HG03139 (cell line): Measurements from ENCODE around the gene GALNT1.

Experiments used
- ATAC-seq: cut with Tn5 transposase; IDR thresholded peaks from one replicate; pipeline ENCODE4 v1.9.1; 2021; ENCODE audit not compliant: unreplicated experiment

GALNT1 gene

GRCh38 chr18:35616664-35617423 lies 35.3 kb downstream of the GALNT1 start:
- peak; percentile 99 for ATAC-seq

- no peak for ATAC-seq
Measured at GRCh38 chr18:35617865-35618264, 36.3 kb downstream of the GALNT1 start.

GRCh38 chr18:35618289-35618688 lies 36.7 kb downstream of the GALNT1 start:
- no peak for ATAC-seq

GRCh38 chr18:35618696-35619095 lies 37.2 kb downstream of the GALNT1 start:
- no peak for ATAC-seq

GRCh38 chr18:35619464-35619863 lies 37.9 kb downstream of the GALNT1 start:
- ATAC-seq: no peak

- no peak for ATAC-seq
Measured at GRCh38 chr18:35619941-35620340, 38.4 kb downstream of the GALNT1 start.

- no peak for ATAC-seq
Measured at GRCh38 chr18:35620765-35621164, 39.2 kb downstream of the GALNT1 start.

- no peak for ATAC-seq
Measured at GRCh38 chr18:35623255-35623654, 41.7 kb downstream of the GALNT1 start.

- ATAC-seq: no peak
Measured at GRCh38 chr18:35624146-35624545, 42.6 kb downstream of the GALNT1 start.

- ATAC-seq: no peak
Measured at GRCh38 chr18:35625232-35625631, 43.7 kb downstream of the GALNT1 start.

- no peak for ATAC-seq
Measured at GRCh38 chr18:35633761-35634160, 52.2 kb downstream of the GALNT1 start.

- ATAC-seq: no peak
Measured at GRCh38 chr18:35634323-35634722, 52.8 kb downstream of the GALNT1 start.

- ATAC-seq: no peak
Measured at GRCh38 chr18:35635170-35635569, 53.6 kb downstream of the GALNT1 start.

- ATAC-seq: no peak
Measured at GRCh38 chr18:35637227-35637626, 55.7 kb downstream of the GALNT1 start.

GRCh38 chr18:35639296-35639695 lies 57.8 kb downstream of the GALNT1 start:
- no peak for ATAC-seq

- ATAC-seq: no peak
Measured at GRCh38 chr18:35641467-35641866, 59.9 kb downstream of the GALNT1 start.

- no peak for ATAC-seq
Measured at GRCh38 chr18:35641916-35642315, 60.4 kb downstream of the GALNT1 start.

GRCh38 chr18:35642802-35643201 lies 61.3 kb downstream of the GALNT1 start:
- ATAC-seq: no peak

GRCh38 chr18:35646449-35646848 lies 64.9 kb downstream of the GALNT1 start:
- no peak for ATAC-seq

GRCh38 chr18:35653392-35654135 lies 72.0 kb downstream of the GALNT1 start:
- ATAC-seq: no peak

GRCh38 chr18:35658112-35658511 lies 76.6 kb downstream of the GALNT1 start:
- ATAC-seq: no peak

GRCh38 chr18:35661483-35662146 lies 80.1 kb downstream of the GALNT1 start:
- ATAC-seq: no peak
